ENCODE data around the gene MALT1.

Gene MALT1

DNA sequence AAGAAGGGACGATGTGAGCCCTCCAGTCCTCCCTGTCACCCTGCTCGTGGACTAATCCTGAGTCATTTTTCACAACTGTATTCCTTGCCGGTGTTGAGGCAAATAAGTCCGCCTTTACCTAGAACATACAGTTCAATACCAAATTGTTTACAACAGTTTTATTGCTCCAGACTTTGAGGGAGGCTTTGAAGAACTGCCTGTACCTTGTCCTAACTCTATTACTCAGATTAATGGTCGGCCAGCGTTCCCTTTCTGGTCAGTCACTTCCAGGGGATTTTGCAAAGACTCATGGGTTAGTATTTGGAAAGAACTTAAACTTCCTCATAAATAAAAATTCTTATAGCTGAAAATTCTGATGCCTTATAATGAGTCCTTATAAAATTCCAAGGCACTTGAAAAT is 108.3 kb downstream of the MALT1 start:
- DNase-seq (ENCODE audit: low spot score in 2 of 2) (no peak), ATAC-seq (replicated peaks; ENCODE audit: extremely low read depth, poor library complexity, severe bottlenecking) (no peak)
- no peaks in the 10 kb centered on the region for H3K27me3 Mint-ChIP-seq
- no peaks in the 10 kb centered on the region for H3K9me3 Mint-ChIP-seq
- no peaks in the 10 kb centered on the region for H3K4me1 Mint-ChIP-seq
- no peak overlapping the region for H3K27ac Mint-ChIP-seq (ENCODE audit: low read depth)
- H3K4me3 Mint-ChIP-seq = no peak overlapping the region
- H3K36me3 Mint-ChIP-seq (ENCODE audit: insufficient read depth) = no peaks in the 10 kb centered on the region

DNA sequence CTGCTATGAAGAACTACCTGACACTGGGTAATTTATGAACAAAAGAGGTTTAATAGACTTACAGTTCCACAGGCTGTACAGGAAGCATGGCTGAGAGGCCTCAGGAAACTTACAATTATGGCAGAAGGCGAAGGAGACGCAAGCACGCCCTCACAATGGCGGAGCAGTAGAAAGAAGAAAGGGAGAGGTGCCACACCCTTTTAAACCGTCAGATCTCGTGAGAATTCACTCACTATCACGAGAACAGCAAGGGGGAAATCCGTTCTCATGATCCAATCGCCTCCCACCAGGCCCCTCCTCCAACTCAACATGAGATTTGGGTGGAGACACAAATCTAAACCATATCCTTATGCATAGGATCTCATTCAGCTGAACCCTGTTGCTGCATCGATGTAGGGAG is 108.8 kb downstream of the MALT1 start:
- no peak for DNase-seq (ENCODE audit: low spot score in 2 of 2)
- no peak overlapping the region for H3K4me3 Mint-ChIP-seq
- no peaks in the 10 kb centered on the region for H3K36me3 Mint-ChIP-seq (ENCODE audit: insufficient read depth)
- no peak for ATAC-seq (replicated peaks; ENCODE audit: extremely low read depth, poor library complexity, severe bottlenecking)
- H3K27me3 Mint-ChIP-seq = no peaks in the 10 kb centered on the region
- no peak overlapping the region for H3K27ac Mint-ChIP-seq (ENCODE audit: low read depth)
- no peaks in the 10 kb centered on the region for H3K9me3 Mint-ChIP-seq
- no peaks in the 10 kb centered on the region for H3K4me1 Mint-ChIP-seq

DNA sequence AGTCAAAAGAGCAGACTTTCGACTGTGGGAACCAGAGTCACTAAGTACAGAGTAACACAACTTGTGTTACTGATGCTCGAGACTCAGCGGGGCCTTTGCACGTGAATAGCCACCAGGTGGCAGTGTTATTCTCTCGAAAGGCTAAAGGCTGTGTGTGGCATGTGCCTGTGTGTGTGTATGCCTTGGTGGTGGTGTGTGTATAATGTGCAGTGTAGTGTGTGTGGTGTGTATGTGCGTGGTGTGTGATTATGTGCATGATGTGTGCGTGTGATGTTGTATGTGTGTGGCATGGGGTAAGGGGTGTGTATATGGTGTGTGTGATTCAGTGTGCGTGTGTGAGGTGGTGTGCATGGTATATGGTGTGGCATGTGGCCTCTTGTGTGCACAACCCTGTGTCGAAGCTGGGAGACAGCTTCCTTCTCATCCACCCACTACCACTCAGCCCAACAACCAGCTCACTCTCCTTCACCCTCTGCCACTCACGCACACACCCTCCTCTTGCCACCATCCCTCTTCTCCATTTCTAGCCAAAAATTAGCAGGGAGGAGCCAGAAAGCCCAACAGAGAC is 110.4 kb downstream of the MALT1 start:
- H3K9me3 Mint-ChIP-seq = no peaks in the 10 kb centered on the region
- no peaks in the 10 kb centered on the region for H3K27me3 Mint-ChIP-seq
- DNase-seq (ENCODE audit: low spot score in 2 of 2) (peak; percentile 35 to 56), ATAC-seq (replicated peaks; ENCODE audit: extremely low read depth, poor library complexity, severe bottlenecking) (peak; percentile 72)
- no peak overlapping the region for H3K27ac Mint-ChIP-seq (ENCODE audit: low read depth)
- H3K36me3 Mint-ChIP-seq (ENCODE audit: insufficient read depth) = no peaks in the 10 kb centered on the region
- H3K4me3 Mint-ChIP-seq = no peak overlapping the region
- H3K4me1 Mint-ChIP-seq = no peaks in the 10 kb centered on the region

DNA sequence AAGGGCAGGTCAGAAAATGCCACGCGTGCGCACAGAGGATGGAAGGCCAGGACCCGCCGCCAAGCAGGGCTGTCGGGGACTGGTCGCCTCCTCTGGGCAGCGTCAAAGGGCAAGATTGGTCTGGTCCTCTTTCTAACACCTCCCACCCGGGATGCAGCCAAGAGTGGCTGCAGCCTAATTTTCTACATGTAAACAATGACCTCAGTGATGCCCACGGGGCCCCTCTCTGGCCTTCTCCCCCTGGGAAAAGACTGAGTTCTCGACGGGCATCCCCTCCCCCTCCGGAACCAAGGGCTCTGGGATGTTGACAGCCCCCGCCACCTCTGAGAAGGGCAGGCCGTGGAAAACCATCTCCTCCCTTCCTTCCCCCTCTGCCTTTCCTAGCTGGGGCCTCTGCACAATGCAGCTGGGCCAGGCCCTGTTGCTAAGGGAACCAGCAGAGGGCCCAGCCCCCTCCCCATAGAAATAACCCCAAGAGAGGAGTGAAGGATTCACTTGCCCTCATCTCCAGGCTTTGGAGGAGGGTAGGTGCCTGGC is 113.4 kb downstream of the MALT1 start:
- Mint-ChIP-seq H3K4me1 (no peaks in the 10 kb centered on the region), H3K4me3 (no peak overlapping the region), H3K27me3 (peaks cover 12% of the 10 kb centered on the region), H3K36me3 (ENCODE audit: insufficient read depth) (no peaks in the 10 kb centered on the region), H3K9me3 (no peaks in the 10 kb centered on the region), H3K27ac (ENCODE audit: low read depth) (no peak overlapping the region)
- DNase-seq (ENCODE audit: low spot score in 2 of 2) (no peak), ATAC-seq (replicated peaks; ENCODE audit: extremely low read depth, poor library complexity, severe bottlenecking) (no peak)

DNA sequence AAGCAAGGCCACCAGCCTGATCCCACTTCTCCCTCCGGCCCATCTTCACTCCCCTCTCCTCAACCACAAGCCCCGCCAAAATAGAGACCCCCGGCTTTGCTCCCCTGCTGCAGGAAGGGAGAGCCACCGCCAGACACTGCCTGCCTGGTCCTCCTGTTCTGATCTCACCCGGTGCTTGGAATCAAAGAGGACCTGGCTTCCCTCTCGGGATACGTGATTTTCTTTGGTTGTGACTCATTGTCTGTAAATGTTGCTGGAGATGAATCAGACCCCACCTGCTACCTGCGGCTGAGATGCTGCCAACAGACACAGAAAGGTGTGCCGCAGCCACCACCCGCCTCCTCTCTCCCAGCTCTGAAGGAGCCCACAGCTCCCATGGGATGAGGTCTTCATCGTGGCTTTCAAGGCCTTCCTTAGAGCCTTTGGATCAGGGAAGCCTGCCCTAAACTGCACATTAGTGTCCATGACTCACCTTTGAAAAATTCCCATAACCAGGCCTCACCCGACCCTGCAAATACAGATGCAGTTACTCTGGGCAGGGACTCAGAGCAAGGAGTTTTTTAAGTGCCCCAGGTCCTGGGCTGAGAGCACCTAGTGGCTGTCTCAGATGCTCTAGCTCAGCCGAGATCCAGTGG is 114.0 kb downstream of the MALT1 start:
- Mint-ChIP-seq H3K9me3 (no peaks in the 10 kb centered on the region), H3K36me3 (ENCODE audit: insufficient read depth) (no peaks in the 10 kb centered on the region), H3K27me3 (peaks cover 12% of the 10 kb centered on the region), H3K27ac (ENCODE audit: low read depth) (no peak overlapping the region), H3K4me3 (no peak overlapping the region), H3K4me1 (no peaks in the 10 kb centered on the region)
- ATAC-seq (replicated peaks; ENCODE audit: extremely low read depth, poor library complexity, severe bottlenecking) = no peak
- DNase-seq (ENCODE audit: low spot score in 2 of 2) = no peak

DNA sequence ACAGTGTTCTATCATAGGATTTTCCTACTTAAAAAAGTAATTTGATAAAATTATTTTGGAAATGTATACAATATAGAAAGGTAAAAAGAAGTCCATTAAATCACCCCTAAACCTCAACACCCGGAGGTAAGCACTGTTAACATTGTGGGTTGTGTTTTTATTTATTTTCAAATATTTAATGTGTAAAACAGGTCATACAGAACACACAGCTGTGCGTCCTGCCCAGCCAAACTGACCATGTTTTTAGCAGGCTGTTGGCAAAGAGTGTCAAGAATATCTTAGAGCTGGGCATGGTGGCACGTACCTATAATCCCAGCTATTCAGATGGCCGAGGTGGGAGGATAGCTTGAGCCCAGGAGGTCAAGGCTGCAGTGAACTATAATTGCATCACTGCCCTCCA is 114.6 kb downstream of the MALT1 start:
- no peaks in the 10 kb centered on the region for H3K4me1 Mint-ChIP-seq
- H3K4me3 Mint-ChIP-seq = no peak overlapping the region
- no peak overlapping the region for H3K27ac Mint-ChIP-seq (ENCODE audit: low read depth)
- no peaks in the 10 kb centered on the region for H3K9me3 Mint-ChIP-seq
- peaks cover 12% of the 10 kb centered on the region for H3K27me3 Mint-ChIP-seq
- H3K36me3 Mint-ChIP-seq (ENCODE audit: insufficient read depth) = no peaks in the 10 kb centered on the region
- no peak for DNase-seq (ENCODE audit: low spot score in 2 of 2)
- ATAC-seq (replicated peaks; ENCODE audit: extremely low read depth, poor library complexity, severe bottlenecking) = no peak

DNA sequence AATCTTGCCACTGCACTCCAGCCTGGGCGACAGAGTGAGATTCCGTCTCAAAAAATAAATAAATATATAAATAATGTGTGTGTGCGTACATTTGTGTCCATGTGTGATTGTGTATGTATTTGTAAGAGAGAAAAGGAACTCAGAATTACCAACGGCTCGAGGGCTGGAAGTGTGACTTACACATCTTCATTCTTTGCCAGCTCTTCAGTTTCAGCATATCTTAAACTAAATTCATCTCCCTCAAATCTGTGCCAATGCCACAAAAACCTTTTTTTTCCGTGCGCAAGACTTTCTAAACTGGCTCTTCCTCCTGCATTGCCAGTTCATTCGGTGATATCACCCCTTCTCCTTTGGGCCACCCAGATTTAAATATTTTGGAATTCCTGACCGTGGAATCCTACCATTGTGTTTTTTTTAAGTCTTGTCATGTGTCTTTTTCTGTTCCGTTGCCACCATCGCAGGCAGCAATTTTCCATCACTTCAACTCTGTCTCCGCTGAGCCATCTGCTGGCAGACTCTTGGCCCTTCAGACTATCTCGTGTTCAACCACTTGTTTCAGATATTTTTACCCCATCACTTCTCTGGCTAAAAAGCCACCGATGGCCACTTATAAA is 116.4 kb downstream of the MALT1 start:
- Mint-ChIP-seq H3K36me3 (ENCODE audit: insufficient read depth) (no peaks in the 10 kb centered on the region), H3K27ac (ENCODE audit: low read depth) (no peak overlapping the region)

DNA sequence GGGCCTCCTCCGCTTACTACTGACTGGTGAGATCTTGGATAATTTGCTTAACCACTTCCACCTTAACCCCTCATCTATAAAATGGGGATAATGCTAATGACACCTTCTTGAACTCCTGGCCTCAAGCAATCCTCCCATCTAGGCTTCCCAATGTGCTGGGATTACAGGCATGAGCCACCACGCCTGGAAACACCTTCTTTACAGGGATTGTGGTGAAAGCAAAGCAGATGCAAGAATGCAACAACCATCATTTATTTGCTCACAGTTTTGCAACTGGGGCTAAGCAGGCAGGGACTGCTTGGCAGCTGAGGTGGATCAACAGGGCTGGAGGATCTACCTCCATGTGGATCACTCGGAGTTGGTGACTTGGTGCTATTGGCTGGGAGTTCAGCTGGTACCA is 117.2 kb downstream of the MALT1 start:
- Mint-ChIP-seq H3K27ac (ENCODE audit: low read depth) (no peak overlapping the region), H3K4me1 (no peaks in the 10 kb centered on the region), H3K9me3 (no peaks in the 10 kb centered on the region), H3K4me3 (no peak overlapping the region), H3K36me3 (ENCODE audit: insufficient read depth) (no peaks in the 10 kb centered on the region), H3K27me3 (peaks cover 20% of the 10 kb centered on the region)
- no peak for DNase-seq (ENCODE audit: low spot score in 2 of 2)
- ATAC-seq (replicated peaks; ENCODE audit: extremely low read depth, poor library complexity, severe bottlenecking) = no peak

More for the DNA sequence above, 116.4 kb downstream of the MALT1 start:
- DNase-seq (ENCODE audit: low spot score in 2 of 2) = no peak
- ATAC-seq (replicated peaks; ENCODE audit: extremely low read depth, poor library complexity, severe bottlenecking) = no peak
- H3K4me3 Mint-ChIP-seq = no peak overlapping the region
- peaks cover 20% of the 10 kb centered on the region for H3K27me3 Mint-ChIP-seq
- H3K4me1 Mint-ChIP-seq = no peaks in the 10 kb centered on the region
- no peaks in the 10 kb centered on the region for H3K9me3 Mint-ChIP-seq

DNA sequence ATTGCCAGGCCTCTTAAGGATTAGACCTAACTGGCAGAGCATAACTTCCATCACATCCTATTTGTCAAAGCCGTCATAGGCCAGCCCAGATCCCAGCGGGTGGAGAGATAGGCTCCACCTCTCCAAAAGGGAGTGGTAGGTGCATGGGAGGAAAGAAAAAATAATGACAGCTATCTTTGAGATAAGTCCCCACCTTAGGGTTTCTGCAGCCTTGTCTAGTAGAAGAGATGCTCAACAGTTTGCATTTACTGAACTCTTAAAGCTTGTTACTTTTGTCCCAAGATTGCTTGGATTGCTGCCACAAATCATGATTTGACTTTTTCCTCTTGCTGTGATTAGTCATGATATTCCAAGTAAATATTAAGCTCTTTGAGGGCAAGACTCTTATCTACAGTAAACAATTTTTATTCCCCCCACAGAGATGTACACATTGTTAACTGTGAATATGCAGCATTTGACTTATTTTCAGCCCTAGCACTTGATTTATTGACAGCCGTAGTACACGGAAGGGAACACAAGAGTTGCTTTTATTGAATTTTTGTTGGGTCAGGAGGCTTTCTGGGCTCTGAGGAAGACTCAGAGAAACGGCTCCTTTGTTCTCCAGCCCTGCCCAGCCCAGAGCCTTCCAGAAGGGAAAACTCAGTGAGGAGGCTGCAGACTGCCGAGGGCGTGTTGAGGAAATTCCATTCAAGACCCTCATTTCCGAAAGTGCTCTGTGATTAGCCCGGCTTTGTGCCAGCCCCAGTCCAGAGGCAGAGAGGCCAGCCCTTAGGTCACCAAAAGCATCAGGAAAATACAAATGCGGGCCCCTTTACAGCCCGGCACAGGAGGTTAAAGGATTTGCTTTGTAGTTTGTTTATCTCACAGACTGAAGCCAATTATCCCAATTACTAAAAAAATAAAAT is 118.0 kb downstream of the MALT1 start:
- Mint-ChIP-seq H3K4me3 (no peak overlapping the region), H3K27ac (ENCODE audit: low read depth) (no peak overlapping the region), H3K36me3 (ENCODE audit: insufficient read depth) (no peaks in the 10 kb centered on the region), H3K4me1 (no peaks in the 10 kb centered on the region), H3K27me3 (peaks cover 20% of the 10 kb centered on the region), H3K9me3 (no peaks in the 10 kb centered on the region)
- DNase-seq (ENCODE audit: low spot score in 2 of 2) = no peak
- ATAC-seq (replicated peaks; ENCODE audit: extremely low read depth, poor library complexity, severe bottlenecking) = no peak

DNA sequence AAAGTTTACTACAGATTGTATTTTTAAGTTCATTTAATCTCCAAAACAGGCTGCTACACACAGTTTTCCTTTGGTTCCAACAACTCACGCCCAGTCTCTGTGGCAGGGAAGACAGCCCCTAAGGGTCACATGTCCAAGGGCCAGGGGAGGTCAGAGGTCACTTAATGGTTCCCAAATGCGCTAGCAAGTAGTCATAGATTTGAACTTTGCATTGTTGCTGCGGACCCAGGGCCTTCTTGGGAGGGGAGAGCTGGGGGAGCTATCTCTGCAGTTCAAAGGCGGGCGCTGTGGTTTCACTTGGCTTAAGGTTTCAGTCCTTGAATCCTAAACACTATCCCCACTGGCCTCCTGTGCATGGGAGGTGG is 118.6 kb downstream of the MALT1 start:
- Mint-ChIP-seq H3K27ac (ENCODE audit: low read depth) (no peak overlapping the region), H3K4me1 (no peaks in the 10 kb centered on the region), H3K36me3 (ENCODE audit: insufficient read depth) (no peaks in the 10 kb centered on the region), H3K4me3 (no peak overlapping the region), H3K9me3 (no peaks in the 10 kb centered on the region), H3K27me3 (peaks cover 20% of the 10 kb centered on the region)
- no peak for DNase-seq (ENCODE audit: low spot score in 2 of 2)
- ATAC-seq (replicated peaks; ENCODE audit: extremely low read depth, poor library complexity, severe bottlenecking) = no peak

DNA sequence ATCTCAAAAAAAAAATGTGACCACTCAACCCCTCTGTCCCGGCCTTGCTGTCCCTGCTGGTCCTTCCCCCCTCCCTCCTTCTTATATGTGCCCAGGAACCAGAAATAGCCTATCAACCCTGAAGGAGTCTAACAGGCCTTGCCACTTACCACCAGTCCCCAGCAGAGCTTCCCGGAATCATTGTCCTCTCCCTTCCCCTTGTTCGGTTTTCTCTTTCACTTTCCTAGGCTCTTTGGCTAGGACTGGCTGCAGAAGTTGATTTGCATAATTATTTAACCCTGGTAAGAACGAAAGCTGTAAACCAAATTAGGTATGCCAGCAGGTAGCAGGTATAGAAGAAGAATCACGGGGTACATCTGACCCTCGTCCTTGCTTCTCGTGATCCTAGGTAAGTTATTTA is 120.8 kb downstream of the MALT1 start:
- no peaks in the 10 kb centered on the region for H3K4me1 Mint-ChIP-seq
- H3K9me3 Mint-ChIP-seq = no peaks in the 10 kb centered on the region
- no peak for ATAC-seq (replicated peaks; ENCODE audit: extremely low read depth, poor library complexity, severe bottlenecking)
- no peak overlapping the region for H3K27ac Mint-ChIP-seq (ENCODE audit: low read depth)
- peaks cover 20% of the 10 kb centered on the region for H3K27me3 Mint-ChIP-seq
- H3K4me3 Mint-ChIP-seq = no peak overlapping the region
- no peaks in the 10 kb centered on the region for H3K36me3 Mint-ChIP-seq (ENCODE audit: insufficient read depth)
- no peak for DNase-seq (ENCODE audit: low spot score in 2 of 2)

DNA sequence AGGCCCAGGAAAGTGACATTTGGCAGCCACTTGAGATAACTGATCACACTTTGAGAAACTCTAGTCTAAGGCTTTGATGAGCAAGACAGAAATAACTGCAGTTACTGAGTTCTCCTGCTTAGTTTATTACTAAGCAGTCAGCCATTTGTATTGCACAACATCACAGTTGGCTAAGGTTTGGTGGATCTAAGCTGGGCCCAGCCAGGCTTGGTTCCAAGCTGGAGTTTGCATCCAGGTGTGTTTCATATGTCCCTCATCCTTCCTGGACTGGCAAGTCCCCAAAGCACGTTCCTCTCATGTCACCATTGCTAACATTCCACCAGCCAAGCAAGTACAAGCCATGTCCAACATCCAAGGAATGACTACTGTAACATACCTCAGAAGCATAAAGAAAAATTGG is 122.1 kb downstream of the MALT1 start:
- H3K4me3 Mint-ChIP-seq = no peak overlapping the region

More for the DNA sequence above, 122.1 kb downstream of the MALT1 start:
- H3K27me3 Mint-ChIP-seq = peaks cover 11% of the 10 kb centered on the region
- H3K9me3 Mint-ChIP-seq = no peaks in the 10 kb centered on the region
- ATAC-seq (replicated peaks; ENCODE audit: extremely low read depth, poor library complexity, severe bottlenecking) (no peak), DNase-seq (ENCODE audit: low spot score in 2 of 2) (no peak)
- H3K36me3 Mint-ChIP-seq (ENCODE audit: insufficient read depth) = no peaks in the 10 kb centered on the region
- H3K27ac Mint-ChIP-seq (ENCODE audit: low read depth) = no peak overlapping the region
- no peaks in the 10 kb centered on the region for H3K4me1 Mint-ChIP-seq
